Measurements from ENCODE around the gene IL36RN.

IL36RN gene

DNA sequence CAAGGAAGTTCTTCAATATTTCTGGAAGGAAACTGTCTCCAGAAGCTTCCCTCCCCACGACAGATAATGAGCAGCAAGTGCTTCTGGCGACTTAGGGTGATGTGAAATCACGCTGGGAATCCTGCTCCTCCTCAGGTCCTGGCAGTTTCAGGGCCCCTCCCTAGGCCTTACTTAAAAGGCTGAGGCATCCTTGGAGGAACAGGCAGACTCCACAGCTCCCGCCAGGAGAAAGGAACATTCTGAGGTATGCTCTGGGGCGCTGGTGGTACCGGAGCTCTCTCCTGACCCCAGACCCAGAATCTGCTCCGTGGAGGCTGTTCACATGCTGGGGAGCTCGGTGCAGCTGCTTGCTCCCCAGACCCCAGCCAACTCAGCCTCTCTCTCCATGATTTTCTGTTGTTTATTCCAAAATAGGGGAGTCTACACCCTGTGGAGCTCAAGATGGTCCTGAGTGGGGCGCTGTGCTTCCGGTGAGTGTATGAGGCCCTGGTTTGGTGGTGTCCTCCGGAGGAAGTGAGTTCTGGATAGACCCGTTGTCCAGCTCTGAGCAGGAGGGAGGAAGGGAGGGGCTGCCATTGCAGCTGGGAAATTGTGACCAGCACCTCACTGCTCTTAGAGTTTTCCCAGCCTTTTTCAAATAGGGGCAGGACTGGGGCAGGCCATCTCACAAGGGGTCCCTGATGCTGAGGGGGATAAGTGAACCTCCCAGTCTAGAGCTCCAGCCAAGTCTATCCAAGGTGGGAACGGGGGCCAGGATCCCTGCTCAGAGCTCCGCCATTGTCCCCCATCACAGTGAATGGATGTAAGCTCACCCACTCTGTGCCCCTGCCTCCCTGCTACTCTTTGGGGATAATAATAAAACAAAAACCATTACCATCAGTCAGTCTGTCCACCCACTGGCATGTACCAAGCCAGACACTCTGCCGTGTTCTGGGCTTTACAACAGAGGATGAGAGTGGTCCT lies at the start of gene IL36RN:
Gene IL36RN, plus strand, starts transcription at position 201 of the 963 bp plus-strand sequence. Its CDS starts 241 bp downstream, at position 442.
- no peak for DNase-seq (ENCODE audit: low read depth in 3 of 3, low spot score in 1 of 3)

DNA sequence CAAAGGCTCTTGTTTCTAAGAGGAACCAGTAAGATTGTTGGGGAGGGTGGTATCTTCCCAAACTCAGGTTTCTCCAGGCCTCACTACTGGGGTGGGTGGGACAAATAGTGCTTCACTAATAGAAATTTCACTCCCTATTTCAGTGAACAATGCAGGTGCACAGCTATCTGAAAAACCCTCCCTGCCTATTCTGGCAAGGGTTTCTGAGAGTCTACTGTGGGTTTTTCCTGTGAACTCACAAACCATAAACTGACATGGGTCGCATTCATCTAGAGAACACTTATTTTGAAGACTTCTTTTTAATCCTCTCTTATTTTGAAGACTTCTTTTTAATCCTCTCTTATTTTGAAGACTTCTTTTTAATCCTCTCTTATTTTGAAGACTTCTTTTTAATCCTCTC lies 49.4 kb upstream of the IL36RN start:
- no peak for DNase-seq (ENCODE audit: low read depth in 3 of 3, low spot score in 1 of 3)

DNA sequence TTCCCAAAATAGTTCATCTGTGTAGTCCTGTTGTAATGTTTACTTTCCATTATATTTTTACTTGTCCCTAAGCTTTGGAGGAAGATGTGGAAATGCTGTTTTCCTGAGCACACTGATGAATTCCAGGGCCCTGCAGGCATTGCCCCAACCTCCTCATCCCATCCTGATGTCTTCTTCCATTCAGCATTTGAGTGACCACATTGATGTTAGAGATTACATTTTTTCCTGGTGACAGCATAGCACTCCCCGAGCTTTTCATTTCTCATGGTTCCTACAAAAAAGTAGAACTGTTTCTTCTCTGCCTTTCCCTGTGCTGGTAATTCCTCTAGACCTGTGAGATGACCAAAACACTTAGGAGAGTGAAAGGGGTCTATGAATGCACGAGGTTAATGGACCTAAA lies 48.9 kb upstream of the IL36RN start:
- no peak for DNase-seq (ENCODE audit: low read depth in 3 of 3, low spot score in 1 of 3)

DNA sequence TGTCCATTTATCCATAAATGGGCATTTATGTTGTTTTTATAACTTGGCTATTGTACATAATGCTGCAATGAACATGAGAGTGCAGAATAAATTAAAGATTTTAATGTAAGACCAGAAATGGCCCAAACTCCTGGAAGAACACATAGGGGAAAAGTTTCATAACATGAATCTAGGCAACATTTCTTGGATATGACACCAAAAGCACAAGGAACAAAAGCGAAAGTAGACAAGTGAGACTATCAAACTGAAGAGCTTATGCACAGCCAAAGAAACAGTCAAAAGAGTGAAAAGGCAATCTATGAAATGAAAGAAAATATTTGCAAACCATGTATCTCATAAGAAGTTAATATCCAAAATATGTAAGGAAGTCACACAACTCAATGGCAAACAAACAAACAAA lies 47.9 kb upstream of the IL36RN start:
- DNase-seq (ENCODE audit: low read depth in 3 of 3, low spot score in 1 of 3): no peak

DNA sequence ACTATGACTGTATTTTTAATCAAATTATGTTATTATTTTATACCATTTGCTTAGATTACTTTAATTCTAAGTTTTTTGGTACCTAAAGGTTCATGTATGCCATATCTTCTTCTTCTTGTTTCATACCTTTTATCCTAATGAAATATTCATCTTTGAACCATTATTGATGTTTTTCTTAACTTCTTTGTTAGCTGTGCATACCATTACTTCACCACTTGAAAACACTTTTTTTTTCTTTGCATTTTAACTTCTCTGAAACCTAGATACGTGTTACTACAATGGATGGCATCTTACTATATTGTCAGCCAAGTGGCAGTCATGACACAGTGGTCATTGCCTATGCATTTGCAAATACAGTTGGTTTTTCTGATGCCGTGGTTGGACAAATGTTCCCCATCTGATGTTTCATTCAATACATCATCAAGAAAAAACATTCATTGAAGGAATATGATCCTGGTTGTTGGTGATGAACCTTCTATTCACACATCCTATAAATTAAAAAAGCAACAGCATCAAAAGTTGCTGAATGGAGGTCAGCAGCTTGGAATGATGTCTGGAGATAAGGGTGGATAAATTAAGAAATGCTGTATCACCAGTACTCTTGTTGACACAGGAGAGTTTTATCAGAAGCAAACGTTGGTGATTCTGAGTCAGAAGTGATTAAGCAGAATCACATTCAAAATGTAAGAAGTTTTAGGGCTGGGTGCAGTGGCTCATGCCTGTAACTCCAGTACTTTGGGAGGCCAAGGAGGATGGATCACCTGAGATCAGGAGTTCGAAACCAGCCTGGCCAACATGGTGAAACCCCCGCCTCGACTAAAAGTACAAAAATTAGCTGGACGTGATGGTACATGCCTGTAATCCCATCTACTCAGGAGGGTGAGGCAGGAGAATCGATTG lies 46.3 kb upstream of the IL36RN start:
- no peak for DNase-seq (ENCODE audit: low read depth in 3 of 3, low spot score in 1 of 3)

DNA sequence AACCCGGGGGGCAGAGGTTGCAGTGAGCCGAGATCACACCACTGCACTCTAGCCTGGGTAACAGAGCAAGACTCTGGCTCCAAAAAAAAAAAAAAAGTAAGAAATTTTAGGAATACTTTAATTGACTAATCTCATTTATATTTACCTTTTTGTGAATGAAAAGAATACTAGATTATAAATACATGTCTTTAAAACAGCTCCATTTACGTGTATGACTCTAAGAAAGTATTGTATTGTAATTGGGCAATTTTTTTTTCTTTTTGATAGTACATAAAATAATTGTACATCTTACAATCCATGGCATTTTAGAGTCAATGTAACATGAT lies 45.7 kb upstream of the IL36RN start:
- no peak for DNase-seq (ENCODE audit: low read depth in 3 of 3, low spot score in 1 of 3)

DNA sequence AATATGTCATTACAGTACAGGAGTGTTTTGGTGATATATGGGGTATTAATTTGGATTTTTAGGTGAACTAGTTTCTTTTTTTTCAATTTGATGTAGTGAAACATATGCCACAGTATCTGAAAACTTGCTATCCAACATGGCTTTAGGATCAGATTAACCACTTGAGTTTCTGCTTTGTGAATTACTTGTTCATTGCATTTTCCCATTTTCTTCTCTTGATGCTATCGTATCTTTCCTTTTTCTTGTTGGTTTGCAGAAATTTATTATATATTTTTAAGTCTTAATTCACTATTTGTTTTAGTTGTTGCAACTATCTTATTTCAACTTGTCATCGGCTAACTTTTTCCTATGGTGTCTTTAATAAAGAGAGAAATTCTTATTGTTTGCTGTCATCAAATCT lies 44.9 kb upstream of the IL36RN start:
- no peak for DNase-seq (ENCODE audit: low read depth in 3 of 3, low spot score in 1 of 3)

DNA sequence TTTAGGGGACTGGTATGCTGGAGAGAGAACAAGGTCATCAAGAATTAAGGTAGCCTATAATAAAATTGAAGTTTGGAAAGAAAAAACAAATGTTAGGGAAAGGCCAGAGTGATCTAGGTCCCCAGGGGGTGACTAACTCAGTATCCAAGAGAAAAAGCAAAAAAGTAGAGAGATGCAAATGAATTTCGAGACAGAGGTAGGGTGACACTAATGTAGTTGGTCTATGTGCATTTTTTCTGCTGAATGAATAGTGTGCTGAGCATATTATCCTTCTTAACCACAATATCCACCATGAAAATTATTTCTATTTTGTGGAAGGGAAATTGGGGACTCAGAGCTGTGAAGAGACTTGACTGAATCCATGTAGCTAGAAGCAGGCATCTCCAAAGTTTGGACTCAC lies 44.0 kb upstream of the IL36RN start:
- no peak for DNase-seq (ENCODE audit: low read depth in 3 of 3, low spot score in 1 of 3)

DNA sequence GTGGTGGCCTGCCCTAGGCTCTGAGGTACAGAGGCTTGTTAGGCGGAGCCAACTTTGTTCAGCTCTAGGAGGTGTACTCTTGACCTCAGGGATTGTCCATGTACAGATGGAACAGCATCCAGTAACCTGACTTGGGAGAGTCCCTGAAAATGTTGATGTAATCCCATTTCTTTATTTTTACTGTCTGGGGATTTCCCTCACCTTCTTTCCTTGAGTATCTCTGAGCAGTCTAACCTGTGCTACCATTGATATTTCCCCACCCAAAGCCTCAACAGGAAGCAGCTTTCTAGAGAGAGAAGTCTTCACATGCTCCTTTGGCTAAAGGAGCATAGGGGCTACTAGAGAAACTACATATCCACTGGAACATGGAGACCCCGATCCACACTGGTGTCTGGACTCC lies 43.3 kb upstream of the IL36RN start:
- DNase-seq (ENCODE audit: low read depth in 3 of 3, low spot score in 1 of 3): no peak

DNA sequence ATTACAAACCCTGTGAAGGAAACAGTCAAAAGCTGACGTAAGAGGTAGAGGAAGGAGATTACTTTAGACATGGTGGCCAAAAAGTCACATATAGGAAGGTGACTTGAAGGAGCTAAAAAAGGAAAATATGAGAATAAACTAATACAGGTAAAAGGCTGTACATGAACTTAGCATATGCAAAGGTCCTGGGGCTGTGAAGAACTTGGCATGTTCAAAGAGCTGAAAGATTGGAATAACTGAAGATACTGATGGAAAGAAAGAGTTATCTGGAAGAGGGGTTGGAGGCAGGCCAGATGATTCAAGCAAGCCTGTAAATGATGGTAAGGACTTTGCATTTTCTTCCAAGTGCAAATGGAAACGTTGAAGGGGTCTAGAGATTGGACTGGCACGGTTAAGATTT lies 40.5 kb upstream of the IL36RN start:
- DNase-seq (ENCODE audit: low read depth in 3 of 3, low spot score in 1 of 3): no peak

DNA sequence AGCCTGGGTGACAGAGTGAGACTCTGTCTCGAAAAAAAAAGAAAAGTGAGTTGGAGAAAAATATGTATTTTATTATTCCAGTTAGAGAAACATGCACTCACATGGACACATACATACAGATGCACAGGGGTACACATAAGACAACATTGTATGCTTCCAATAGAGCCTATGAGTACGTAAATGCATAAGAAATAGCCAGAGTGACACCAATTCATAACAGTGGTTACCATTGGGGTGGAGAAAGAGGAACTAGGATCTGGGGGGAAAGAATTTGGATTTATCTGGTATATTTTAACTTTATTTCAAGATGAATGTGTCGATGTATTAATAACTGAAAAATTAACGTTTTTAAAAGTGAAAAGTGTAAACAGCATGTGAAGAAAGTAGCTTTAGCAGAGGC lies 37.7 kb upstream of the IL36RN start:
- no peak for DNase-seq (ENCODE audit: low read depth in 3 of 3, low spot score in 1 of 3)

DNA sequence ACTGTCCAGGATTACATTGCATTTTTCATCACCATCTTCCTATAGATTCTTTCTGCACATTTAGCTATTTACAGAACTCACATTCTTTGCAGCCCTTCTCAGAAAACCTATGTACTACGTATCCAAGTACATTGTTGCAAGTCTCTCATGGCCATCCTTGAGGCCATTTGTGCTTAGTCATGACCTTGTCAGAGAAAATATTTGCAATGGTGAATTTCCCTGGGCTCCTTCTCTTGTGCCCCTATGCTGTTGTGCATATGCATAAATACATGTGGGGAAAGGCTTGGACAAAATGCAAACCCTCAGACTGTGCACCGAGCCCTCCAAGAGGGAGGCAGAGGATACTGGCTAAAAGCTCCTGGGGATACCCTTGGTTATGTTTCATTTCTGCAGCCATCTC lies 34.2 kb upstream of the IL36RN start:
- no peak for DNase-seq (ENCODE audit: low read depth in 3 of 3, low spot score in 1 of 3)

DNA sequence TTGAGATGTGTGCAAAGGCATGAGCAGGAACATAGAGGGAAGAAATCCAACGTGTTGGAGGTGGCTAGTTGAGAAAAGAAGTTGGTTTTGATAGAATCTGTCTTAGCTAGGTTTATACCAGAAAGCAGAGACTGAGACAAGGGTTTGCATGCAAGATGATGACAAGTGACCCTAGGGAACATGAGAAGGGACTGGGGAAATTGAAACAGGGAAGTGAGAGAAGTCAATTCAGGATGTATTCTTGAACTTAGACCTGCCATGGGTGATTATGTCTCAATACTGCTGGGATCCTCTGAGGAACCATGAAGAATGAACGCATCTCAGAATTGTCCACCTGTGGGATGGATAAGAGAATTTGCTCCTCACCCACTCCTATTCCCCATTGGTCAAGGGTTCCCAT lies 33.3 kb upstream of the IL36RN start:
- DNase-seq (ENCODE audit: low read depth in 3 of 3, low spot score in 1 of 3): no peak

DNA sequence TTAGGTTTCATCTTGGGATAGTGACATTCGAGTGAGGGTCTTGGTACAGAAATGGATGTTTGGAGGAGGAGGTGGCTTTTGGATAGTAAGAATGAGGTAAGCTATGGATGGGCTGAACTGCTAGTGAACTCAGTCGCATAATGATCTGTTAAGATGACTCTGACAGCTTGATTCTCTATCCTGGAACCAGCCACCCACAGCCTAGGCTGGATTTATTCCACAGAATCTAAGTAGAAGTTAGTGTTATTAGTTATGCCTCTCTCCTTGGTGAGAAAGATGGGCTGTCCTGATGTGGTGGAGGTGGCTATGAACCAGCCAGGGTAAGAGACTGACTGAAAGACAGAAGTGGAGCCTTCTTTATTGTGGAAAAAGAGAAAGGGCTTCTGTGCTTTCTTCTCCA lies 31.3 kb upstream of the IL36RN start:
- DNase-seq (ENCODE audit: low read depth in 3 of 3, low spot score in 1 of 3): no peak

DNA sequence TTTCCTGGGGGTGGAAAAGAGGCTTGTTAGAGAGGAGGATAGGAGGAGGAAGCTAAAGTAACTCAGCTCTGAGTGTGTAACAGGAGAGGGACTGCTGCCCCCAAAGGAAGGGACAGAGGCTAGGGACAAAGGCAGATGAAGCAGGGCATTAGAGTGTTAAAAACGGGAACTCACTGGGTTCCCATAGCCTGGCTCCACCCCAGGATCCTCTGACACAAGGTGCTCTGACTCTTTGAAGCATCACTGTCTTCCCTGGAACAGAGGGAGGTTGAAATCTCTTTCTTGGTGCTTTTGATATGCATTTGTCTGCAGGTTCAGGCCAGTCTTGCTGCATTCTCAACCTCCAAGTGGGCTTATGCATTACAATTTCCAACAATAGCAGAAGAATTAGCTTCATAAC lies 30.9 kb upstream of the IL36RN start:
- DNase-seq (ENCODE audit: low read depth in 3 of 3, low spot score in 1 of 3): no peak

DNA sequence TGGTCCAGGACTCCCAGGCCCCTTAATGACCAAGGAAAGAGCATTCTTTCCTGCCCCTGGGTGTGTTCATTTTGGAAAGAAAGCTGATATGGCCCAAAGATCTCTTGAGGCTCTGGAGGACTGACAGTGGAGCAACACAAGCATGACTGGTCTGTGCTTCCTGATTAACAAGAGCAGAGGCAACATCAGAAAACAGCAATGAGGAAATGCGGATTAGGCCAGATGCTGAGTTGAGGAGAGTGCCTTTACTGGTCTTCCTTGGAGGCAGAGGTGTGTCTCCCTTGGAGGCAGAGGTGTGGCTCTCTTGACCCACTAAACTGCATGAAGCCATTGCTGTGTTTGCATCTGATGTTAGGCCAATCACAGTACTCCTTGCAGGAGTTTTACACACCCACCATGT lies 26.3 kb upstream of the IL36RN start:
- DNase-seq (ENCODE audit: low read depth in 3 of 3, low spot score in 1 of 3): no peak

DNA sequence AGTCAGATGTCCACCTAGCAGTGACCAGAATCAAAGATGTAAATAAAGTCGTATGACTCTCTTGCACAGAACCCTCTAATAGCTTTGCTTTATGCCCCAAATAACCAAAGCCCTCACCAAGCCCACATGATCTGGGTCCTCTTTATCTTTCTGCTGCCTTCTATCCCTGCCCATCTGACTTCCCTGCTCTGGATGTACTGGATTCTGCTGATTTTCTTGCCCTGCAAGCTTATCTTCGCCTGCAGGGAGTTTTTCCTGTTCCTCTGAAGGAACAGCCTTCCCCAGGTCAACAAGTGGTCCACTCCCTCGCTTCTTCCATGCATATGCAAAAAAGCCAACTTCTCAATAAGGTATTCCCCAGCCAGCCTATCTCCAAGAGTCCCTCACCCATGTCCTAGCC lies 25.0 kb upstream of the IL36RN start:
- DNase-seq (ENCODE audit: low read depth in 3 of 3, low spot score in 1 of 3): no peak

DNA sequence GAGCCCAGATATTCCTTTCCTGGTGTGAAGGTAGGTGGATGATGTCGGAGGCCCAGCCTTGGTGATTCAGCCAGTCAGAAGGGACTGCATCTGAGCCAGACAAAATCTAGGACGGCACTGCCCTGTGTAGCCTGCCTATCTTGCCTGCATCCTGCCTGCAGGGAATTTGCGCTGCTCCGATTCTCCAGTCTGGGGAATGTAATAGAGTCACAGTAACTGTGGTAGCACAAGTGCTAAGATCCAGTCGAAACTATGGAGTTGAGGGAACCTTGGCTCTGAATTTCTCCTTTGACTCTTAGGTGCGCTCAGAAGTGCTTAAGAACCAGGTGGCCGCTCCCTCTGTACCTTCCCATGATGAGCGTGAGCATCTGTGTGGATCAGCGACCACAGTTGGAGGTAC lies 22.2 kb upstream of the IL36RN start:
- no peak for DNase-seq (ENCODE audit: low read depth in 3 of 3, low spot score in 1 of 3)

DNA sequence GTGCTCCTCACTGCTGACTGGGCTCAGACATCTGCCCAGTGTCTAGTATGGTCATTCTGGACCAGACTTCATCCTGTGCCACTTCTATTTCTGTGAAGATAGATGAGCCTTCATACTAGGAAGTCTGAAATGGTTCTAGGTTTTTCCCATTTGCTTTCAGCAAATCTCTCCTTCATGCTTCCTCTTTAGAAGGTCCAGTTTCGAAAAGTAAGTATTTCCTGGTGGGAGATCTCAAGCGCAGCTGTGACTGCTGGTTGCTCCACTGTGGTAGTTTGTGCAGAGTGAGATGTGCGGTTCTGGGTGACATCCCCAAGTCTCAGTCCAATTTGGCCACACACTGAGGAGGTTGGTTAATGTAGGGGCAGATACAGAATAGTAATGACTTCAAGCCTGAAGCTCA lies 20.7 kb upstream of the IL36RN start:
- DNase-seq (ENCODE audit: low read depth in 3 of 3, low spot score in 1 of 3): no peak

DNA sequence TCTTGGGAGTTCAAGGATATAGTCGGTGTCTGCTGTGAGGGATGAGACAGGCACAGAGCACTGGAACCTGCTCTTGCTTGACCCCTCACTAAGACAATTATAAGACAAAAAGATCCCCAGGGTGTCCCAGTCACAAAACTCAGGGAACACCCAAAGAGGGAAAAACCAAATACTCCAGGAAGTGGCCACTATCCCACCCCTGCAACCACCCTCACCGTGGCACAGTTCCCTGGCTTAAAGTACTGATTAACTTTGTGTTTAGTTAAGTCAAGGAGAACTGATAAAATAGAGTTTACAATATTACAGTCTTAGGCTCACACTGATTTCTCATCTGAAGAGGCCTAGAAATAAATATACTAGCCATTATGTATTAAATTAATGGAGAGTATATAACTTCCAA lies 19.8 kb upstream of the IL36RN start:
- no peak for DNase-seq (ENCODE audit: low read depth in 3 of 3, low spot score in 1 of 3)

DNA sequence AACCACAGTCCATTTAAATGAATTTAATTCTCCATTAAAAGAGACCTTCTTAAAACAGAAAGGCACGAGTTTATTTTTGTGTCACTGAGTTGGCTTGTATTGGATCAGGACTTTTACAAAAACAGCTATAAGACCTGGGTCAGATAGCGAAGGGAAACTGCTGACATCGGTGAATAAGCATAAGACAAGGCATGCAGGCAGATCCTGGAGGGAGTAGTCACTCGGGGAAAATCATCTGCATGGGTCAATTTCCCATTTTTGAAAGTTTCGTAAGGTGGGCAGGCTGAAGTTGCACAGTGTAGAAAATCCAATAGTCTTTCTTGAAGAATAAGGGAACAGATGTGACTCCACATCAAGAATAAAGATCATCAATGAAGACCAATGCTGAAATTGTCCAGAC lies 19.3 kb upstream of the IL36RN start:
- no peak for DNase-seq (ENCODE audit: low read depth in 3 of 3, low spot score in 1 of 3)

DNA sequence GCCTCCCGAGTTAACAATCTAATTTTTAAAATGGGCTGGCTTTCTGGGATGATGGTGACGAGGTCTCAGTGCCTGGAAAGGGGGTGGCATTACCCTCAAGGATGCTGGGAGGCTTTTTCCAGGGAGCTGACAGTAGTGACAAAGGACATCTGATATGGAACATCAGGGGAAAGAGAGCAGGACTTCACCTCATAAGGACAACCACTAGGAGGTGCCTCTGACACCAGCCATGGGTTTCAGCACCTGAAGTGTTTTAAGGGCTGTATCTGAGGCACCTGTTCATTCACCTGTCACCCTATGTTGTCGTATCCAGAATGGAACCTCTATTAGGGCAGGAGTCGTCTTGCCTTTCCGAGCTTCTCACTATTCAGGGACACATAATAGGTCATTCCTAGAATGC lies 17.1 kb upstream of the IL36RN start:
- DNase-seq (ENCODE audit: low read depth in 3 of 3, low spot score in 1 of 3): no peak

Data from stimulated activated CD4-positive, alpha-beta T cell treated with anti-CD3 and anti-CD28 coated beads, TNF-alpha, amount 100 ng/mL, for 1 hour (primary cell).